IPS-11a (cell line): ENCODE measurements around the gene PLPPR1.
"Not testable (repeated sequence)": the region's sequence is repeated elsewhere in the genome, so short reads cannot be mapped to it uniquely, and the experiment has no call there.

ENCODE experiments used
- H3K4me3 ChIP-seq: one replicate; pipeline ENCODE4 v1.5.1; 2013; ENCODE audit warnings: low read depth, low read length, control low read depth

Gene PLPPR1

GRCh38 chr9:101028346-101029314 is at the start of gene PLPPR1:
TSS of gene PLPPR1 (plus strand) at chr9:101028727.
- peak within 1 kb of the TSS; percentile 83 for H3K4me3 ChIP-seq

DNA sequence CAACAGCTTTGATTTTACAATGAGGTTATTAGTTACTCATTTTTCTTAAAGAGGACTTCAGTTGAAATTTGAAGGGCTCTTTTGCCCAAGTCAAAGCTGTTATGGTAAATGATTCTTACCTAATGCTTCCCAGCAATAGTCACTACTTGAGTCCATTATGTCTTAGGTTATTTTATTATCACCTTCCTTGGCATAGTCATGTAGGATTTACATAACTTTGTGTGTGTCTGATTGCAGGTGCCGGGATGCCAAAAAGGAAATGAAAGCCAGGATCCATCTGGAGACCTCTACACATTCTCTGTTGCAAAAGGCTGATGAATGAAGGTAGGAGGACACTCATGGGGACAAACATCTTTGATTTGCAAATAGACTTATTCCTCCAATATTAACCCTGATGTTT is 38.8 kb upstream of the PLPPR1 start:
- no peak overlapping the region for H3K4me3 ChIP-seq

DNA sequence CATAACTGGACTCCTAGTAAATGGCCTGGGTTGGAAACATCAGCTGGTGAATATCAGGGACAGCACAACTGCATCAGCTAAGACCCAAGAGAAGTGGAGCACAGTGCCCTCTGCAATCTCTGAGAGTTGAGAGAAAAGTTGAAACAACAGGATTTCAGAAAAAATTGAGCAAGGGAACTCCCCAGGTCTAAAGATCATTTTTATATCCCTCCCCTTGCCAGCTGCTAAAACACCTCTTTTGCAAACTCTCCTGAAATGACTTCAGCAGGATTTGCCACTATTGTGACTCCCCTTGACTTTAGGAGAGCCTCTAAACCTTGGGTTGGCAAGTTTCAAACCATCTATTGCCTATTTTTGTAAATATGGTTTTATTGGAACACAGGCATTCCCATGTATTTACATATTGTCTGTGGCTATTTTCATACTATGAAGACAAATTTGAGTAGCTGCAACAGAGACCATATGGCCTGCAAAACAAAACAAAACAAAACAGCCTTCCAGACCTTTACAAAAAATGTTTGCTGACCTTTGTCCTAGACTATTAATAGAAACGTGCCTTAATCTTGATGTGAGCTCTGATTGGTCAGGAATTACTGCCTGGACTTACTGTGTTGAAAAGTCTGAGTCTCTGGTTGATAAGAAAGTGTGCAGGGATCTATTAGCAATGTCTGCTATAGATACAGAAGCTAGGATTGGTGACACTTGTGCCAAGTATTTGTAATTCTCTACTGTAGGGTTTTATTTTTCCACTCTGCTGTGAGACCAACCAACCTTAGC is 37.7 kb upstream of the PLPPR1 start:
- H3K4me3 ChIP-seq: no peak overlapping the region

GRCh38 chr9:100992632-100993031 is 35.9 kb upstream of the PLPPR1 start:
- H3K4me3 ChIP-seq: no peak overlapping the region

DNA sequence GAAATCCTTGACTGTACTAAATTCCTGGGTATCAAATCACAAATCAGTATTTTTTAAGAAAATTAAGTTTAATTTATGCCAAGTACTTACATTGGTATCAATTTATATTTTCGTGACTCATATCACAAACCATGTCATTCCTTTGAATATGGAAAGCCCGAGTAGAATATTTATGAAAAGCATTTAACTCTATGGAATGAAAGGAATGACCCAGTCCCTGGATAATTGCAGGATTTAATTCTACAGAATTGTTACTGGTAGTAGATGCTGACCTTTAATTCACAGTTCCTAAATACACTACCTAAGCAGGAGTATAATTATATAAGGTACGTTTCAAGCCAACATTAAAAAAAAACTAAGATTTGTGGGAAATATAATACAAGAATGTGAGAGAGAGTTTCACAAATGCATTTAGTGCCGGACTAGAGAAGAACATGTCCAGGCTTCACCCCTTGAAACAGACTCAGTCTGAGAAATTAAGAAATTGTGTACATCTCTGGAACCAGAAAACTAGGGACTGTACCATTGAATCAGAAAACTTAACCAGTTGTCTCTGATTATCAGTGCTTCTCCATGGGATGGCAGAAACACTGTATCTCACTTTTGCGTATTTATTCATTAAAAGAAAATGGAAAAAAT is 28.5 kb upstream of the PLPPR1 start:
- no peak overlapping the region for H3K4me3 ChIP-seq

DNA sequence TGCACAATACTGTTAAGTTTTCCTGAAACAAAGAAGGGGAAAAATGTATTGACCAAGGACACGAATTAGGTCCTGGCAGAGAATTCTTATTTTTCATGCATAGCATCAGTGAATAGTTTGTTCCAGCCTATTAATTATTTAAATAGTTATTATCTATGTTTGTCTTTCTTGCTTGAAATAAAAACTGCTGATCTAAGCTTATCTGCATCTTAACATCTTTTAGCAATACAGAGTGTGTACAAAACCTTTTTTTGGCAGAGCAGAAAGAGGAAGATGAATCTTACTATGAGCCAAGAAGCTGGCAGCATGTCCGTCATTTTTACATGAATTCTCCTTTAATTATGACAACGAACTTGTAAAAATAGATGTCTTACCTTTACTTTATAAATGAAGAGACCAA is 23.3 kb upstream of the PLPPR1 start:
- no peak overlapping the region for H3K4me3 ChIP-seq

GRCh38 chr9:101014566-101014965 is 14.0 kb upstream of the PLPPR1 start:
- H3K4me3 ChIP-seq: no peak overlapping the region

DNA sequence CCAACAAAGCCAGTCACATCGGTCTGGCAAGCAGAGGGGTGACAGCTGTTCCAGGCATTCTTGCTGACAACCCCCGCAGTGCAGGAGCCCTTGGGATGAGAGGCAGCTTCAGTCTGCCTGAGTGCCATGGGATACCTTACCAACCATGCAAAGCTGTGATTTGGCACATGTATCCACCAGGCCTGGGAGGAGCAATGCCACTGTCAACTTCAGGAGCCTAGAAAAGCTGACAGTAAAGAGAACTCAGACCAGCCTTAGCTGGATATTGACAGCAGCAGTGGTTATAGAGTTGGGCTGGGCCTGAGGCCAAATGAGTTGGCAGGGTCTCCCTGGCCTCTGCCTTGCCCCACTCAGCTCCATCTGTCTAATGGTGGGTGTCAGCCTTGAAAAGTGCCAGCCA is 10.1 kb upstream of the PLPPR1 start:
- H3K4me3 ChIP-seq: no peak overlapping the region

- no peak overlapping the region for H3K4me3 ChIP-seq
Observed at GRCh38 chr9:101022704-101023103, 5.8 kb upstream of the PLPPR1 start.

DNA sequence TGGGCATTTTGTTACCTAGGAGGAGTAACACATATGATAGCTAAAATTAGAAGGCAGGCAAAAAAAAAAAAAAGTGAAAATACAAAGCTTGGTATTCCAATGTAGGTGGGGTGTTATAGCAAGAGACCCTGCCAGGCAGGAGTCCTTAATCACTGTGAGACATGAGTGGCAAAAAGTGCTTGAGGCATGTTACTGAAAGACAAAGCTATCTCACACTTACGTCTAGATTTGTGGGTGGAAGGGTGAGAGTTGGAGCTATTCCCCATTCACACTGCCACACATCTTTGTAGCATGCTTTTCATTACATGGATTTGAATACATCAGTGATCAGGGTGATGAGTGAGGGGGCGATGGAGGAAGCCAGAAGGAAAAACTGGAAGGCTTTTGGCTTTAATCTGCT is 2.6 kb upstream of the PLPPR1 start:
- no peak overlapping the region for H3K4me3 ChIP-seq

DNA sequence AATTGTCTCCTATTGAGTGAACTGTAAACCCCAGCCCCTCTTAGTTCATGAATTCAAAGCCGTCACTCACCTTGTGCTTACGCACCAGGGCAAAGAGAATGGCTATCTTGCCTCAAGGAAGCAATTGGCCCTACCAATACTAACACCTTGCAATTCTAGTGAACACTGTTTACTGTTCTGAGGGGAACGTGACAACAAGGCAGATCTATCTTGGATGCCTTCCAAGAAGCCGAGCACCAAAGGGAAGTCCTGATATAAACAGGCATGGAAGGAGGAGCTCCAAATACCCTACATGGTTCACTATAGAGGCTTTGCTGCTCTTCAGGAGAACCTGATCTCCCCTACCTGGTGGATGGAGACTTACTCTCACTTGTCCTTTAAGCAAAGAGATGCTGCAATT is 1.7 kb upstream of the PLPPR1 start:
- no peak overlapping the region for H3K4me3 ChIP-seq

- no peak overlapping the region for H3K4me3 ChIP-seq
Observed at GRCh38 chr9:101027236-101027635, 1.3 kb upstream of the PLPPR1 start.

DNA sequence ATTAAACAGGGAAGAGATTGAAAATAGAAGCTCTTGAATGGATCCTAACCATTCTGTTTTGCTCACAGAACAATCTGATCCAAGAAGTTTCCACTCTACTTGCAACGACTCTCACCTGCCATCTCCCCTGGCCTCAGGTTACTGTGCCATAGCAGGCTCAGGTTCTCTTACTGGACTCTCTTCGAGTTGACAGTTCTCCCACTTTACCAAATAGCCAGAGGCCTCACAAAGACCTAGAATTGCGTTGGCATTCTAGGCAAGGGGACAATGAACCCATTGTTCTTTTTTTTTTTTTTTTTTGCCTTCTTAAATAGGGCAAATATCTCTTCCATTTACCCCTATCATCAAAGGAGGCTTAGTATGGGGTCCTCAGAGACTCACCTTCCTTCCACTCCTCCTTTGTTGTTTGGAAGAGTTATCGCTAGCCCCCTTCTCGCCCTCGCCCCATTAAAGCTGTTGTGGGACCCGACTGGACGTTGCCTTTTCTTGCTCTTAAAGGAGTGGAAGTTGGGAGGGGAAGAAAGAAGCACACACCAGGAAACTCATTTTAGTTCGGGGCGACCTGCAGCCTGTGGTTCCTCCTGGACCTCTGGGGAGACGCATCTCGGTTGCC is 688 bp upstream of the PLPPR1 start:
- peak overlapping the region; percentile 83 for H3K4me3 ChIP-seq

DNA sequence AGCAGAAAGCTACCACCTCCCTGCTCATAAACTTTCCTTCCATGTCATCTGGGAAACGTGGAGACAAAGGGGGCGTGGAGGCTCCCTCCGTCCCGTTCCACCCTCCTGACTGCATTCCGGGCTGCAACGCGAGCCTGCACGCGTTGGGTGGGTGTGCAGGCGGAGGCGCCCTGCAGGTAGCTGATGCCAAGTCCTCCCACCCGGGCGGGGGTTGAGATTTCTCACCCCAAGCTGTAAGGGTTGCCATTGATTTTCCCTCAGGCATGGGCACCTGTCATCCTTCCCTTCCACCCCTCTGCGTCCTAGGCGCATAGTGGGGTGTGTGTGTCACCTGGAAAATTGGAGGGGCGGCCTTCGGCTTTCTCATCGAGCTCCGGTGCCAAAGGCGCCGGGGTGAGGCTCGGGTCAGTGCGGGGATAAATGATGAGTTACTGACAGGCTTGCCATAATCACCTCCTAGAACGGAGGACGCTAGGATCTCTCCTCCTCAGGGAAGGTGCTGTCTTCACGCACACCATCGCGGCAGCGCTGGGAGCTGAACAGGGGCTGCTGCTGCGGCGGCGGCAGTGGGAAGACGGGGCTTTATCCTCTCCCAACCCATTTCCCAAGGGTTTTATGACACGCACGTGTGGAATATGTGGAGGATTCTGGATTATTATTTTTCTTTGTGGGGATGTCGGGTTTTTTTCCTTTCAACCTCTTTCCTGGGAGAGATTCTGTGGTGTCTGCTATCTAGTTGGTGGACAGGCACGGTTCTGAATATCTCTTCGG is 973 bp downstream of the PLPPR1 start:
- H3K4me3 ChIP-seq: peak overlapping the region; percentile 83

- no peak overlapping the region for H3K4me3 ChIP-seq
Observed at GRCh38 chr9:101030086-101030391, 1.5 kb downstream of the PLPPR1 start.

DNA sequence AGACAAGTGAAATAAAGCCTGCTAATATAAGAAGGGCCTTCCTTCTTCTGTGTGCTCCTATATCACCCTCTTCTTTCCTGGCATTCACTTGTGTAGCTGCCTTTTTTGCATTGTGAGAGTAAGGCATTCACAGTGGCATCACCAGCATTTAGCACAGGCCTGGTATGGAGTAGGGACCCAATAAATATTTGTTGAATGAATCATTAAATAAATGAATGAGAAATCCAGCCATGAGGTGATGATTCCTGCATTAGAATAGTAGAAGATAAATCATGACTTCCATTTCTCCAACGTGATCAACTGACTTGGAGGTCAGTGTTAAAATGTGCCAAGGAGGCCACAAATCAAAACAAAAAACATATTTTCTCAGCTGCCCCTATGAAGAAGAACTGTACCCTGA is 3.9 kb downstream of the PLPPR1 start:
- H3K4me3 ChIP-seq: no peak overlapping the region

DNA sequence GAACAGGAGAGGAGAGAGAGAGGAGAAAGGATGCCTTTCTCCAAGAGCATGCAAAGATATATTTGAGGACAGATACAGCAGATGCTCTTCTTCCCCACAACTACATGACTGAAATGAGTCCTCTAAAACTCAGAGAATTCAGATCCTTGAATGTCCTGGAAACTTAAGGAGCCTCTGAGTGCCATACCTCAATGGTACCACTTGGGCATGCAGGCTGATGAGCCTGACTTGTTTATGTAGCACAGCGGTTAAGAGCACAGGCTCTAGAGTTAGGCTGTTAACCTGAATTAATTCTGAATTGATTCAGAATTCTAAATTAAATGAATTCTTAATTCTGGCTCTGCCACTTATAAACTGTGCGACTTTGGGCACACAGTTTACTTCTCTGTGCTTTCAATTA is 5.7 kb downstream of the PLPPR1 start:
- no peak overlapping the region for H3K4me3 ChIP-seq

DNA sequence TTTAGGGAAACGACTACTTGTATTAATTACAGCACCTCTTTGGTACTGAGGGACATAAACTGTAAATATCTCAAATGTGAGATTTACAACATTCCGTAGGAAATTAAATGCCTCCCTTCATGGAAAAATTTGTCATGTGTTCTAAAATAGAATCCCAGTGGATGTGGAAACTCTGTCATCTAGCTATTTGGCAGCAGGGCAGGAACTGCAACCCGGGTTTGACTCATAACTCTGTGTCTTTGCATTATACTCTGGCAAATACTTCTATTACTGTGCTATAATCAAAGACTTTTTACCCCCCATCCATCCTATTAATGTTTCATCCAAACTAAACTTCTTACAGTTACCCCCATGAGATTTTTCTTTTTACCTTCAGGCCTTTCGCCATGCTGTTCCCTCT is 6.6 kb downstream of the PLPPR1 start:
- no peak overlapping the region for H3K4me3 ChIP-seq

DNA sequence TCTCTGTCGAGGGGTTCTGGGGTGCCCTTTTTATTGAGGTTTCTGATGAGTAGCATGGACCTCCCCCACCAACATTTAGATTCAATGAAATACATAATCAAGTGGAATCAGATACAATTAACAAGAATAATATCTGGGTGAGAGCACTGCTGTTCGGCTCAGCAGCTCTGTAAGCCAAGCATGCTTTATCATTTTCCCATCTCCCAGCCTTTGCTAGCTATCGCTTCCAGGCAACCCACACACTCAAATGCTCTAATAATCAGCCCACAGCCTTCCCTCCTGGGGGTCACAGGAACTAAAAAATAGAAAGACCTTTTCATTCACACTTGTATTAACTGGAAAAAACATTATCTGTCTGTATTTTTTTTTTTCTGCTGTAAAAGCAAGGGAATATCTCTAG is 8.9 kb downstream of the PLPPR1 start:
- no peak overlapping the region for H3K4me3 ChIP-seq

GRCh38 chr9:101038488-101038887 is 10.0 kb downstream of the PLPPR1 start:
- no peak overlapping the region for H3K4me3 ChIP-seq

DNA sequence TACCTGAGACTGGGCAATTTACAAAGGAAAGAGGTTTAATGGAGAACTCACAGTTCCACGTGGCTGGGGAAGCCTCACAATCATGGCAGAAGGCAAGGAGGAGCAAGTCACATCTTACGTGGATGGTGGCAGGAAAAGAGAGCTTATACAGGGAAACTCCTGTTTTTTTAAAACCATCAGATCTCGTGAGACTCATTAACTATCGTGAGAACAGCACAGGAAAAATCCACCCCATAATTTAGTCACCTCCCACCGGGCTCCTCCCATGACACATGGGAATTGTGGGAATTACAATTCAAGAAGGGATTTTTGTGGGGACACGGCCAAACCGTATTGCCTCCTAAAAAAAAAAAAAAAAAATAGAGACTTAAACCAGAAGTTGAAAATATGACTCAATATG is 11.1 kb downstream of the PLPPR1 start:
- not testable (repeated sequence) for H3K4me3 ChIP-seq
